Measurements from ENCODE around the gene BTBD10.

BTBD10 gene

GRCh38 chr11:13367115-13367514, 95.9 kb downstream of the BTBD10 start:
- no peak for DNase-seq

DNA sequence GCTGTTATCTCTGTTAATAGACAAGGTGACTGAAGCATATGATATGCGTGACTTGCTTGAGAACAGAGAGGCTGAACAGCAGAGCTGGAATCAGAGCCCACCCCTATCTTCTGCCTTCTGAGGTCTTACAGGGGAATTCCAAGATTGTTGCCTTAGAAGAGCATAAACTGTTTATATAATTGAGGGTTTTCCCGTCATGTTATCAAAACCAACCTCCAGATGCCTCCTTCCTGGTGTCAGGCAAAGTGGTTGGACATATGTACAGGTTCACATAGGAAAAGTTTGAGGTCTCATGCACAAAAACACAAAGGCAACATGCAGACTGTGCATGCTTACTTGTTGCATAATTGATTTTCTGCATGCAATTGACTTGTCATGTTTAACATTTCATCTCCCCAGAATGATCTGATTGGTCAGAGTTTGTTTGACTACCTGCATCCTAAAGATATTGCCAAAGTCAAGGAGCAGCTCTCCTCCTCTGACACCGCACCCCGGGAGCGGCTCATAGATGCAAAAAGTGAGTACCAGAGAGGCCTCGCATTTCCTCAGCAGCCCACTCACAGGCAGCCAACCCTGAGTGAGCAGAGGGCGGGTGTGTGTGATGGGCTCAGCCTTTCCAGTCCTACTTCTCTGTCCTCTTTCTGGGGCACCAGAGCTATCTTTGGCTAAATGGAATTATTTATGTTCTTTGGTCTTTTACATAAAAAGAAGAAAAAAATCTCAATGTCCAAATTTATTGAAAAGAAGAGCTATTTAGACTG, 96.6 kb downstream of the BTBD10 start:
- DNase-seq = no peak

DNA sequence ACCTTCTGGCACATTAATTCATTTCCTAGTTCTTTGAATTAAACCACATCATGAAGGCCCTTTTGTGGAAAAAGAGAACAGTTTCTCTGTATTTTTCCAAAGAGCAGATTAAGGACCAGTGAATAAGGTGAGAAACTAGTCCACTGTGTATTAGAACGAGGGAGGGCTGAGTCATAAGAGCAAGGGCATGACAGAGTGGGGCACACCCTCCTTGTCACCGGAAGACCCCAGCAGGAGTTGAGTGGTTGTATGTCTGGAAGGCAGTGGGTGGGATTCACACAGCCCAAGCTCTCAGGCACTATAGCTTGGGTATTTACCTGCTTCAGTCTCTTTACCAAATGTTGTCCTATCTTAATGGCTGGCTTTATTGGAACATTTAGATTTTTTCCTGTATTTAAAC, 98.6 kb downstream of the BTBD10 start:
- no peak for DNase-seq

DNA sequence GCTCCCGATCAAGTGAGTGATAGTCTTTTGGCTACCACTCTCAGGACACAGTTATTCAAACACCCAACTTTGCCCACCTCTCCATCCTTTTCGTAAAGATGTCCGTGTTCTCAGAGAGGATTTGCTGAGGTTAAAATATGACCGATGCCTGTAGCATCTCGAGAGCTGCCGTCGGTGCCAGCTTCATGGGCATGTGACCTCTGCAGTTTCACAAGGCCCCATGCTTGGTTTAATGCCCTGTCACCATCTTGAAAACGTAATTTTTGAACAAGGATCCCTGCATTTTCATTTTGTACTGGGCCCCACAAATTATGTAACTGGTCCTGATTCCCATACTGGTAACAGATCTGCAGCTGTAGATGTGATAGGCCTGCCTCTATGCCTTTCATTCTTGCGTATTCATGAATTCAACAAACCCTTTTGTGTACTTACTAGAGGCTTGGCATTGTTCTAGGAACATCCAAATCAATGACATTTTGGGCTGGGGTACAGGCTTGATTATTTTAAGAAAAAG, 100.4 kb downstream of the BTBD10 start:
- no peak for DNase-seq

GRCh38 chr11:13358596-13359270, 104.3 kb downstream of the BTBD10 start:
- DNase-seq = no peak

GRCh38 chr11:13357232-13357631, 105.8 kb downstream of the BTBD10 start:
- no peak for DNase-seq

- DNase-seq = no peak
Measured at GRCh38 chr11:13355191-13355590, 107.8 kb downstream of the BTBD10 start.

DNA sequence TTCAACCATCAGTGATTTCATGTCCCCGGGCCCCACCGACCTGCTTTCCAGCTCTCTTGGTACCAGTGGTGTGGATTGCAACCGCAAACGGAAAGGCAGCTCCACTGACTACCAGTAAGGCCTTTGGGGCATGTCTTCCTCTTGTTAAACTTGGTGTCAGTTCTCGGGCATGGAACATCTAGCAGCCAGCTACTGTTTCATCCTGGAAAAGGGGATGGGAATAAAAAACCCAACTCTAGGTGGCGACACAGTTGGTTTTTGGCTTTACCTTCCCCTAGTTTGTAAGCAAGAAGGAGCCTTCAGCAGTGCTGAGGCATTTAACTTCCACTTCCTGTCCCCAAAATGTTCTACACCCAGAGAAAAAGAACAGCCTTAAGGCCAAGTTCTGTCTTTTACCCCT, 108.7 kb downstream of the BTBD10 start:
- no peak for DNase-seq

GRCh38 chr11:13352711-13353110, 110.3 kb downstream of the BTBD10 start:
- DNase-seq = no peak

GRCh38 chr11:13349581-13349980, 113.4 kb downstream of the BTBD10 start:
- DNase-seq = no peak

DNA sequence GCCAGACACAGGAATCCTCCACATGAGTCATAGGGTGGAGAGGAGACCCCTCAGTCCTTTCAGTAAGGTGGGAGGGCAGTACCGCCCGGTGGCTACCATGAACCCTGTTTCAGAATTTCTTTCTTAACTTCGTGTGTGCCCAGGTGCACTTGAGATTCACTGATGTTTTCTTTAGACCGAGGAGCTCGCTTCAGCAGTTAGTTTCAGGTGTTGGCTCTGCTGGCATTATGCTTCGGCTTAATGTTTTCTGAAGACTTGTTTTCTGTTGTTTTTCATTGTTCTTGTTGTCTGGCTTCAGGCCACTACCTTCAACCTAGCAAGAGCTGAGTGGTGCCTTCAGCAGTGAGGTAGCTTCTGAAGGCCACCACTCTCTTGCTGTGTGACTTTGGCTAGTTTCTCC, 114.0 kb downstream of the BTBD10 start:
- DNase-seq = no peak

GRCh38 chr11:13348305-13348704, 114.7 kb downstream of the BTBD10 start:
- DNase-seq = no peak

DNA sequence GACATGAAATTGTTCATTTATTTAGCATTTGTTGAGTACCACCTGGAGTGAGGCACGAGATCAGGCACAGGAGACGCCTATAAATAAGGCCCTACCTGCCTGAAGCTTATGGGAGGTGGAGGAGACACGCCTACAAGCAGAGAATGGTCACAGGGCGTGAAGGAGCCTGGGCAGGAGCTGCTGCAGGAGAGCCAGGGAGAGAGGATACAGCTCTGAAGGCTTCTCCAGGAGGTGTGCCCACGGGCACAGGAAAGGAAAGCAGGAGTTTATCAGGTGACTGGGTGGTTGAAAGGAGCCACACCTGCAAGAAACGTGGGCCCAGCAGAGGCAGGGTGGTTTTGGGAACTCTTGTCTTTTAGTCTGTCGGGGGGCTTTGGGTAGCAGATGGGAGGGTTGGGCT, 115.1 kb downstream of the BTBD10 start:
- no peak for DNase-seq

- no peak for DNase-seq
Measured at GRCh38 chr11:13346470-13346869, 116.6 kb downstream of the BTBD10 start.

DNA sequence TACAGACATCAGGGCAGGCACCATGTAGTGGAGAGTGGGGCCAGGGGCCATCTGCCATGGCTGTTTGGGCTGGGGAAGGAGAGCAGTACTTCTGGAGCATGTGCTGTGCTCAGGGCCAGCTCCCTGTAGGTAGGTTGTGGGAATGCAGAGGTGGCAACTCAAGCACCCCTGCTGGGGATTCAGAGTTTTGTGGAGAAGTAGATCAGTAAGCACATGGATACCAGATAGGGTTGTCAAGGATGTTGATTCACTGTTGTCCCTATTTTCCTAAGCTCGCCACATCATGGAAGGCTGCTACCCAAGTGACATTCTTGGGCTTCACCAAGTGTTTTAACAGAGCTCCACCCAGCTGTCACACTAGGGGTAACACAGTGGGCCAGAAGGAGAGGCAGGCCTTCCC, 118.2 kb downstream of the BTBD10 start:
- DNase-seq = no peak

GRCh38 chr11:13343931-13344717, 118.9 kb downstream of the BTBD10 start:
- DNase-seq = no peak

DNA sequence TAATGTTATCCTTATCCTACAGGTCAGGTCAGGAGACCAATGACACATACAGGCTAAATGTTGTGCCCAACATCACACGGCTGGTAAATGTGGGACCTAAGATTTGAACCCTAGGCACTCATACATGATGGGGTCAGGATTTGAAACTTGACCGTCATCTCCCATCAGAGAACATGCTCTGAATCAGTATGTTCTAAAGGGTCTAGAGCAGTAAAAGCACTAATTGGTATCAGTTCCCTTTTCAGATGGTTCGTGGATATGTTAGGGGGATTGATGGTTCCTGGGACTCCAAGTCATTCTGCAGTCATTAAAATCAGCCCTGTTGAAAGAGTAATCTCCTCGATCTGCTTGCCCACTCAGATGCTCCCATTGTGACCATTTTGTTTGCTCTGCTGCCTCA, 120.0 kb downstream of the BTBD10 start:
- no peak for DNase-seq

- DNase-seq = no peak
Measured at GRCh38 chr11:13341026-13341425, 122.0 kb downstream of the BTBD10 start.

- DNase-seq = no peak
Measured at GRCh38 chr11:13339195-13340153, 123.5 kb downstream of the BTBD10 start.

- no peak for DNase-seq
Measured at GRCh38 chr11:13338427-13339069, 124.5 kb downstream of the BTBD10 start.

GRCh38 chr11:13338019-13338426, 125.0 kb downstream of the BTBD10 start:
- DNase-seq = no peak
